Measurements from ENCODE around the gene BAIAP2.
"Not testable (repeated sequence)": the region's sequence is repeated elsewhere in the genome, so short reads cannot be mapped to it uniquely, and the experiment has no call there.

BAIAP2 gene

GRCh38 chr17:81129711-81130367, 94.9 kb downstream of the BAIAP2 start:
- DNase-seq, result no peak

- DNase-seq, result no peak
Measured at GRCh38 chr17:81130385-81131361, 95.7 kb downstream of the BAIAP2 start.

GRCh38 chr17:81131486-81132196, 96.7 kb downstream of the BAIAP2 start:
- DNase-seq, result no peak

GRCh38 chr17:81132197-81132540, 97.2 kb downstream of the BAIAP2 start:
- DNase-seq, result no peak

GRCh38 chr17:81132770-81133723, 98.1 kb downstream of the BAIAP2 start:
- no peak for DNase-seq

GRCh38 chr17:81134064-81134781, 99.3 kb downstream of the BAIAP2 start:
- no peak for DNase-seq

- no peak for DNase-seq
Measured at GRCh38 chr17:81135505-81136278, 100.7 kb downstream of the BAIAP2 start.

- DNase-seq, result no peak
Measured at GRCh38 chr17:81136366-81136765, 101.4 kb downstream of the BAIAP2 start.

GRCh38 chr17:81137248-81137647, 102.3 kb downstream of the BAIAP2 start:
- DNase-seq, result no peak

- no peak for DNase-seq
Measured at GRCh38 chr17:81138083-81138482, 103.1 kb downstream of the BAIAP2 start.

- DNase-seq, result no peak
Measured at GRCh38 chr17:81138500-81138899, 103.5 kb downstream of the BAIAP2 start.

- DNase-seq, result no peak
Measured at GRCh38 chr17:81139428-81139827, 104.5 kb downstream of the BAIAP2 start.

GRCh38 chr17:81140018-81140417, 105.1 kb downstream of the BAIAP2 start:
- no peak for DNase-seq

GRCh38 chr17:81140695-81141094, 105.7 kb downstream of the BAIAP2 start:
- no peak for DNase-seq

- peak; percentile 63 for DNase-seq
Measured at GRCh38 chr17:81142301-81143199, 107.6 kb downstream of the BAIAP2 start.

- no peak for DNase-seq
Measured at GRCh38 chr17:81143200-81143527, 108.2 kb downstream of the BAIAP2 start.

GRCh38 chr17:81143717-81144422, 108.9 kb downstream of the BAIAP2 start:
- no peak for DNase-seq

GRCh38 chr17:81144423-81144781, 109.5 kb downstream of the BAIAP2 start:
- DNase-seq, result no peak

- DNase-seq, result not testable (repeated sequence)
Measured at GRCh38 chr17:81146208-81146607, 111.3 kb downstream of the BAIAP2 start.
